HG02678 (cell line): ENCODE results near the gene SLC16A8.

ENCODE experiments used
- ATAC-seq: cut with Tn5 transposase; IDR thresholded peaks from one replicate; pipeline ENCODE4 v1.9.1; 2021; ENCODE audit warnings: mild to moderate bottlenecking, moderate library complexity; ENCODE audit not compliant: unreplicated experiment

The SLC16A8 gene

DNA sequence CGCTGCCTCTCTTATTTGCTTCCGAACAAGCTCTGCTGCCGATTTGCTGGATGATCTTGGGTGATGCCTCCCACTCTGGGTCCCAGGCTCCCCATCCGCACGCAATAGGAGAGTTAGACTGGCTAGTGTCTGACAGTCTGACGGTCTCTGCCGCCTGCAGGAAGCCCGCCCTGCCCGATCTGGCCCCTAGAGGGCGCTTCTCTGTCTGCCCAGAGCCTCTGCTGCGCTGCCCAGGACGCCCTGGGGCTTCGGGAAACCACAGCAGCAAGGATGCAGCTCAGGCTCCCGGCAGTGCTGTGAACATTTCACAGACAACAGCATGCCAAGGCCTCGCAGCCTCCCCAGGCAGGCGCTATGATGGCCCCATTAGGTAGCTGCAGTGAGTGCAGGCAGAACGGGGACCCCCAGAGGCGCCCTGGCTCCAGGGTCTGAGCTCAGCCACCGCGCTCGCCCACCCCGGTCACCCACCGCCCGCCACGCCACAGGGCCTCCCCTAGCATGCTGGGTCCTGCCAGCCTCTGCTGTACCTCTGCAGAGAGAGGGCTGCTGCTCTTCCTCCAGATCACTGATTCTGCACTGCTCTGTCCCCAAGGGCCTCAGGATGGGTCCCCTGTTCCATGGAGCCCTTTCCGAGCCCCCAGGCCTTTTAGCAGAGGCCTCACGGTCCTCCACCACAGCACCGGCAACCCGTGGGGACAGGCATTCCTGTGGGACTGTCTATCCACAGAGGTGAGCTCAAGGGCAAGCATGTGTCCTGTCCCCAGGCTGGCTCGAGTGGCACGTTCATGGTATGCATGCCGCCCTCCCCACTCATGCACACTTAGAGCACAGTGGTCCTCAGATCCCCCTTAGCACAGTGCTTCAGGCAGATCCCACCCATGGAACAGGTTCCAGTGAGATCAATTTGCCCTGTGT lies 30.8 kb upstream of the SLC16A8 start:
- ATAC-seq: no peak

DNA sequence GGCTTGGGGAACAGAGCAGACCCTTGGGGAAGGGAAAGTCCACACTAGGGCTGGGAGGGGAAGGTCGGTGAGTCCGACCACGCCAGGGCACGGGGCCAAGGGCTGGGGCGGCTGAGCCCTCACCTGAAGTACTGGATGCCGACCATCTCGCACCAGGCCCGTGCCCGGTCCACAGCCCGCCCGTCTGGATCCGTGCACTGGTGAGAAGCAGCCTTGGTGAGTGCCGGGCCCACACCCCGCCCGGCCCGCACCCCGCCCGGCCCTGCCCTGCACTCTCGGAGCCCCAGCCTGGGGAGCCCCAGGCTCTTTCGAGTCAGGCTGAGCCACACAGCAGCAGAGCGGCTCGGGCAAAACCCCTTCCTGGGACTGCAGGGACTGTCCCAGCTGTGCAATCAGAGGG lies 28.4 kb upstream of the SLC16A8 start:
- ATAC-seq: no peak

GRCh38 chr22:38111925-38112355 lies 28.0 kb upstream of the SLC16A8 start:
- no peak for ATAC-seq

- no peak for ATAC-seq
Observed at GRCh38 chr22:38110863-38111852, 27.2 kb upstream of the SLC16A8 start.

GRCh38 chr22:38110008-38110862 lies 26.3 kb upstream of the SLC16A8 start, which contains the start of gene BAIAP2L2:
Gene BAIAP2L2 (minus strand): TSS chr22:38110684. CDS start chr22:38110525, 159 bp downstream.
- no peak for ATAC-seq

GRCh38 chr22:38109371-38110001 lies 25.5 kb upstream of the SLC16A8 start:
- no peak for ATAC-seq

DNA sequence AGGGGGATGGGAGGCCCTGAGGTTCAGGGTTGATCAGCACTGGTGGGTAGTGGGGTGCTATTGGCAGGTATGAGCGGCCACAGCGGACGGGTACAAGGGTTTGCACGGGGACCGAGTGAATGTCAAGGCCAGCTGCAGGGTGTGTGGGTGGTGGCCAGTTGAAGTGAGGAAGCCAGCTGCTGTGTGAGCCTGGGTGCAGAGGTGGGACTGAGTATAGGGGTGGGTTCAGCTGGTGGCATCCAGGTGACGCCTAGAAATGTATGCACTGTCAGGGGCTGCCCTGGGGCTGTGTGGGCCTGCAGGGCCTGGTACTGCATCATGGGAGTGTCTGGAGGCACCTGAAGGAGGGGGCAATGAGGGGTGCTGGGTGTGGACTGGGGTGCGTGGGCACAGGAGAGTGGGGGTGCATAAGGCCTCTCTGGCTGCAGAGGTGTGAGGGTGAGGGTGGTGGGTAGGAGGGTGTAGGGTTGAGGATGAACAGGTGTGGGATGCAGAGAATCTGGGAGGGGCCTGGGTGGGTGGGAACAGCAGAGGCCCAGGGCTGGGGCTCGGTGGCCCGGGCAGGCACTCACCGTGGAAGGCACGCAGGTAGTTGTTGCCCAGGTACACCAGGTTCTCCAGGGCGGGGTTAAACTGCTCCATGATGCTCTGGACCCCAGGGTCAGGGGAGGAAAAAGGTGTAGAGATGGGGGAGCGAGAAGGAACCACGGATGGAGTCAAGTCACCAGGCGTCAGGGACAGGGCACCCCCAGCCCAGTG lies 24.8 kb upstream of the SLC16A8 start:
- ATAC-seq: no peak

- no peak for ATAC-seq
Observed at GRCh38 chr22:38107692-38108515, 23.9 kb upstream of the SLC16A8 start.

- no peak for ATAC-seq
Observed at GRCh38 chr22:38106814-38107578, 23.0 kb upstream of the SLC16A8 start.

DNA sequence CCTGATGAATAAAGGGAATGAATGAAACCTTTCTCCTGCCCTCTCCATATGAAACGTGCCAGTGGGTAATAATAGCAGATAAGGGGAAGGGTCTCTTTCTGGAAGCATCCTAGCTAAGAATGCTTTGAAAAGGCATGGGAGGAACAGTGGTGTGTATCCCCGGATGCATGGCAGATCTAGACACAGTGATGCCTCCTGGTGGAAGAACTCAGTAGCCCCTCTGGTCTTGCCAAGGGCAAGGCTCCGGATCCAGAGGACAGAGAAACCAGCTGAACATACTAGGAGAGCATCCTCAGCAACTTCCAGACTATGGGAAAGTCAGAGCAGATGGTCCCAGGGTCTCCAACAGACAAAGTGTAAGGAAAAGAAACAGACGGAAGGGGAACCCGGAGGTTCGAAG lies 20.1 kb upstream of the SLC16A8 start:
- ATAC-seq: no peak

- ATAC-seq: no peak
Observed at GRCh38 chr22:38103641-38104040, 19.7 kb upstream of the SLC16A8 start.

GRCh38 chr22:38098410-38099249 lies 14.6 kb upstream of the SLC16A8 start:
- ATAC-seq: no peak

- ATAC-seq: no peak
Observed at GRCh38 chr22:38097557-38098409, 13.8 kb upstream of the SLC16A8 start.

DNA sequence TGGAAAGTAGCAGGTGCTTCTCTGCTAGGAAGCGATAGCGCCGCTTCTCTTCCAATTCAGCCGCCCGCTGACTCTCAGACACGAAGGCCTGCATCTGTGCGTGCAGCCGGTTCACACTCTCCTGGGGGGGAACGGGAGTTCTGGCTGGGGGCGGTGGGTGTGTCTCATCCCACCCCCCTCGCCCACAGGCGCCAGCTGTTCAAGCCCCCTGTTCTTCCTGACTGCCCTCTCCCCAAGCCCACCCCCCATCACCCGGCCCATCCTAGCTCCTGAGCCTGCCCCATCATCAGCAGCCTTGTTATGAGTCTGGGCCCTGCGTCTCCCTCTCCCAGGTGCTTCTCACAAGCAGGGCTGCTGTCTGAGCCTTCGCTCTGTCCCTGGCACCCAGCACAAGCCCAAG lies 13.1 kb upstream of the SLC16A8 start:
- ATAC-seq: no peak

DNA sequence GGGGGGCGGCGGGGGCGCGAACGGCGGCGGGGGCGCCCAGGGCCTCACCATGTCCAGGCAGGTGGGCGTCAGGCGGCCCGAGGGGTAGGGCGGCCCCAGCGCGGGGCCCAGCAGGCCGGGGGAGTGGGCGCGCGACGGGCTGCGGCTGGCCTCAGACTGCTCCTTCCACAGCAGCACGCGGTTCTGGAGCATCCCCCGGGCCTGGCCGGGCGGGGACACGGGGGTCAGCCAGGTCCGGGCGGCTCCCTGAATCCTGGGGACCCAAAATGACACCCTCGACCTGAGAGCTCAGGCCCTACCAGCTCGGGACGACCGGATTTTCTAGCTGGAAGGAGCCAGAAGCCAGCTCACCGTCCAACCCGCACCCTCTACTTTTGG lies 5.5 kb upstream of the SLC16A8 start:
- no peak for ATAC-seq
